Nephron progenitor cell (in vitro differentiated cells): Measurements from ENCODE around the gene TRIB2.

Experiments used
- DNase-seq: peaks from one replicate; pipeline ENCODE4 v3.0.0; 2021
- H3K27ac Mint-ChIP-seq: 2 replicates; pipeline ENCODE4 v1.8.0; 2021; ENCODE audit warnings: mild to moderate bottlenecking, moderate library complexity, mixed read lengths
- H3K27me3 Mint-ChIP-seq: 2 replicates; pipeline ENCODE4 v1.8.0; 2021; ENCODE audit warnings: mild to moderate bottlenecking, low read depth, mixed read lengths; ENCODE audit not compliant: poor library complexity
- H3K36me3 Mint-ChIP-seq: 2 replicates; pipeline ENCODE4 v1.8.0; 2021; ENCODE audit warnings: low read depth, mixed read lengths
- H3K4me1 Mint-ChIP-seq: 2 replicates; pipeline ENCODE4 v1.8.0; 2021; ENCODE audit warnings: mixed read lengths
- H3K4me3 Mint-ChIP-seq: 2 replicates; pipeline ENCODE4 v1.8.0; 2021; ENCODE audit warnings: mild to moderate bottlenecking, moderate library complexity, mixed read lengths
- H3K9me3 Mint-ChIP-seq: 2 replicates; pipeline ENCODE4 v1.8.0; 2021; ENCODE audit warnings: mild to moderate bottlenecking, moderate library complexity, mixed read lengths
- CTCF ChIP-seq: fragments of 200-600 bp; sonication (generic); IDR thresholded peaks from 2 replicates; pipeline ENCODE4 v1.5.0; 2021; ENCODE audit warnings: antibody characterized with exemption

The TRIB2 gene

GRCh38 chr2:12766421-12766879, 49.7 kb downstream of the TRIB2 start:
- no peak for DNase-seq
- peaks cover 18% of the 10 kb centered on the region for H3K27me3 Mint-ChIP-seq
- no peaks in the 10 kb centered on the region for H3K36me3 Mint-ChIP-seq
- H3K27ac Mint-ChIP-seq, result no peak overlapping the region
- H3K9me3 Mint-ChIP-seq, result no peaks in the 10 kb centered on the region
- no peak for TF ChIP-seq CTCF
- H3K4me3 Mint-ChIP-seq, result no peak overlapping the region
- peaks cover 8% of the 10 kb centered on the region for H3K4me1 Mint-ChIP-seq

- no peak overlapping the region for H3K4me3 Mint-ChIP-seq
- no peak for DNase-seq
- peaks cover 18% of the 10 kb centered on the region for H3K27me3 Mint-ChIP-seq
- no peak for TF ChIP-seq CTCF
- no peaks in the 10 kb centered on the region for H3K36me3 Mint-ChIP-seq
- no peaks in the 10 kb centered on the region for H3K9me3 Mint-ChIP-seq
- H3K4me1 Mint-ChIP-seq, result peaks cover 12% of the 10 kb centered on the region
- H3K27ac Mint-ChIP-seq, result no peak overlapping the region
These were observed 50.8 kb downstream of the TRIB2 start for GRCh38 chr2:12767541-12767940.

- Mint-ChIP-seq H3K36me3 (no peaks in the 10 kb centered on the region), H3K27ac (no peak overlapping the region), H3K9me3 (no peaks in the 10 kb centered on the region), H3K4me1 (peaks cover 15% of the 10 kb centered on the region), H3K27me3 (peaks cover 16% of the 10 kb centered on the region), H3K4me3 (no peak overlapping the region)
- no peak for DNase-seq
- no peak for TF ChIP-seq CTCF
These were observed 51.4 kb downstream of the TRIB2 start for GRCh38 chr2:12767996-12768624.

GRCh38 chr2:12769492-12770105, 52.9 kb downstream of the TRIB2 start:
- Mint-ChIP-seq H3K4me3 (no peak overlapping the region), H3K4me1 (peaks cover 30% of the 10 kb centered on the region), H3K9me3 (no peaks in the 10 kb centered on the region), H3K36me3 (no peaks in the 10 kb centered on the region), H3K27ac (no peak overlapping the region), H3K27me3 (peaks cover 16% of the 10 kb centered on the region)
- no peak for DNase-seq
- no peak for TF ChIP-seq CTCF

- H3K4me3 Mint-ChIP-seq, result no peak overlapping the region
- H3K27ac Mint-ChIP-seq, result no peak overlapping the region
- peaks cover 16% of the 10 kb centered on the region for H3K27me3 Mint-ChIP-seq
- no peaks in the 10 kb centered on the region for H3K36me3 Mint-ChIP-seq
- H3K4me1 Mint-ChIP-seq, result peaks cover 33% of the 10 kb centered on the region
- DNase-seq, result no peak
- peaks cover 4% of the 10 kb centered on the region for H3K9me3 Mint-ChIP-seq
- TF ChIP-seq CTCF, result no peak
These were observed 53.7 kb downstream of the TRIB2 start for GRCh38 chr2:12770300-12770968.
